Measurements from ENCODE around the gene TBC1D2B.

TBC1D2B gene

DNA sequence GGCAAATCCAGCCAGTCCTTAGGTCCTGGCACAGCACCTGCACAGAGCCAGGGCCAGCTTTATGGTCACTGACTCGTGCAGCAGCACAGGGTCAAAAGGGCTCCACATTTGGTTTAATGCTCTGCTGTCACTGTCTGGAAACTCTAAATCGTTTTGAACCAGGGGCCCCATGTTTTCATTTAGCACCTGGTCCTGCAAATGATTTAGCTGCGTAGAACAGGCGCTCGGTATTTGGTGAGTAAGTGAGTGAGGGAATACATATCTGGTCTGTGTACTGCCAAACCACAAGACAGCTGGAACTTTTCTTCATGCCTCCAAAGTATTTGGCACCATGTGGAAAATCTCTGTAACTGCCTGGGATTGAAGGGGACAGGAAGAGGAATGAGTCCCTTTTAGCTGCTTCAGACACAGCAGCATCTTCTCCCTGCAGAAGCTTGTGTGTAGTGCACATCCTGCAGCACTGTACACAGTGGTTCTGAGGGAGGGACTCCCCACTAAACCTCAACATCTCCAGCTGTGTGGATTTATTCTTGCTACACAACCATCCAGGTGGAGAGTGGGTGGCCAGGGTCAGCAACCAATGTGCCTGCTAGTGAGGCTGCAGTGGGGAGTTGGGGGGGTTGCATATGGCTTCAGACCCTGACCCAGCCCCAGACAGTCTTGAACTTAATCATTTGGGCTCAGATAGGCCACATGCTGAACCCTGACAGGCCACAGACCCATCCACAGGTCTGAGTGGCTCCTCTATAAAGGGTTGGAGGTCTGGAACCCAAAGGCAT, 15.9 kb upstream of the TBC1D2B start:
- no peaks in the 10 kb centered on the region for H3K36me3 Mint-ChIP-seq (ENCODE audit: low read depth)
- TF ChIP-seq, protein P1, sequence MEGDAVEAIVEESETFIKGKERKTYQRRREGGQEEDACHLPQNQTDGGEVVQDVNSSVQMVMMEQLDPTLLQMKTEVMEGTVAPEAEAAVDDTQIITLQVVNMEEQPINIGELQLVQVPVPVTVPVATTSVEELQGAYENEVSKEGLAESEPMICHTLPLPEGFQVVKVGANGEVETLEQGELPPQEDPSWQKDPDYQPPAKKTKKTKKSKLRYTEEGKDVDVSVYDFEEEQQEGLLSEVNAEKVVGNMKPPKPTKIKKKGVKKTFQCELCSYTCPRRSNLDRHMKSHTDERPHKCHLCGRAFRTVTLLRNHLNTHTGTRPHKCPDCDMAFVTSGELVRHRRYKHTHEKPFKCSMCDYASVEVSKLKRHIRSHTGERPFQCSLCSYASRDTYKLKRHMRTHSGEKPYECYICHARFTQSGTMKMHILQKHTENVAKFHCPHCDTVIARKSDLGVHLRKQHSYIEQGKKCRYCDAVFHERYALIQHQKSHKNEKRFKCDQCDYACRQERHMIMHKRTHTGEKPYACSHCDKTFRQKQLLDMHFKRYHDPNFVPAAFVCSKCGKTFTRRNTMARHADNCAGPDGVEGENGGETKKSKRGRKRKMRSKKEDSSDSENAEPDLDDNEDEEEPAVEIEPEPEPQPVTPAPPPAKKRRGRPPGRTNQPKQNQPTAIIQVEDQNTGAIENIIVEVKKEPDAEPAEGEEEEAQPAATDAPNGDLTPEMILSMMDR (IDR thresholded peaks at IDR 0.05; ENCODE audit: unreplicated experiment in 3 of 3): no peak
- H3K27me3 Mint-ChIP-seq (ENCODE audit: low read depth): no peaks in the 10 kb centered on the region

DNA sequence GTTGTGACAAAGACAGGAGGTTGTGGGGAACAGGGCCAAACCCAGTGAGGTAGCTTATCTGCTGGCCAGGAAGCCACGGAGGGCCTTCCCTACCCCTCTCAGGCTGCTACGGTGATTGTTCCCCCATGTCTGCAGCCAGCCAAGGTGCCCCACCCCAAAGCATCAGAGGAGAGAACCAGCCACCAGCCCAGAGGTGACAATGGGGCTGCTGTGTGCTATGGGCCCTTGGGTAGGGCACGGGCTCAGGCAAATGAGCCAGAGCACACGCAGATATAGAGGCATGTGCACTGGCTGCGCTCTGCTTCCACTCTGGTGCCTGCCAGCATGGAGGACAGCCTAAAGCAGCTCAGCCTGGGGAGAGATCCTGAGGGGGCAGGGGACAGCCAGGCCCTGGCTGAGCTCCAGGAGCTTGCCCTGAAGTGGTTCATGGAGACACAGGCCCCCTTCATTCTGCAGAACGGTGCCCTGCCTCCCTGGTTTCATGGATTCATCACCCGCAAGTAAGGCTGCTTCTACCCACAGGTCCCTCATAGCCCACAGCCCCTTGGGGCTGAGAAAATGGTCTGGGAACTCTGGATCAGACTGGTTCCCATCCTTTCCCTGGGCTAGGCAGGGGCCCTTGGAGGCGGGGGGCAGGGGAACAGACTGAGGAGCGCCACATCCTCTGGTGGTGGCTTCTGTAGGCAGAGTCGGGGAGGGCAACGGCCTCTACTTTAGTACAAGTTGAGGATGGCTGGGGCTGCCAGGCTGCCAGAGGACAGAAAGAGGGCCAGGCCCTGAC, 14.9 kb upstream of the TBC1D2B start, which contains the start of gene SH2D7:
Gene SH2D7, plus strand, starts transcription at position 301 of the 781 bp plus-strand sequence. Its CDS starts 24 bp downstream, at position 325.
- Mint-ChIP-seq H3K27me3 (ENCODE audit: low read depth) (peaks cover 3% of the 10 kb centered on the region), H3K4me1 (peaks cover 26% of the 10 kb centered on the region), H3K9me3 (no peaks in the 10 kb centered on the region), H3K36me3 (ENCODE audit: low read depth) (no peaks in the 10 kb centered on the region), H3K4me3 (no peak within 1 kb of the TSS), H3K27ac (peak within 1 kb of the TSS in 2 of 3 experiments; percentile 49 to 50)
- TF ChIP-seq, protein P1 (IDR thresholded peaks at IDR 0.05; ENCODE audit: unreplicated experiment in 3 of 3): no peak

More for the DNA sequence above, 15.9 kb upstream of the TBC1D2B start:
- Mint-ChIP-seq H3K27ac (peak overlapping the region in 2 of 3 experiments; percentile 49 to 50), H3K4me1 (peaks cover 26% of the 10 kb centered on the region), H3K9me3 (no peaks in the 10 kb centered on the region), H3K4me3 (no peak overlapping the region)

DNA sequence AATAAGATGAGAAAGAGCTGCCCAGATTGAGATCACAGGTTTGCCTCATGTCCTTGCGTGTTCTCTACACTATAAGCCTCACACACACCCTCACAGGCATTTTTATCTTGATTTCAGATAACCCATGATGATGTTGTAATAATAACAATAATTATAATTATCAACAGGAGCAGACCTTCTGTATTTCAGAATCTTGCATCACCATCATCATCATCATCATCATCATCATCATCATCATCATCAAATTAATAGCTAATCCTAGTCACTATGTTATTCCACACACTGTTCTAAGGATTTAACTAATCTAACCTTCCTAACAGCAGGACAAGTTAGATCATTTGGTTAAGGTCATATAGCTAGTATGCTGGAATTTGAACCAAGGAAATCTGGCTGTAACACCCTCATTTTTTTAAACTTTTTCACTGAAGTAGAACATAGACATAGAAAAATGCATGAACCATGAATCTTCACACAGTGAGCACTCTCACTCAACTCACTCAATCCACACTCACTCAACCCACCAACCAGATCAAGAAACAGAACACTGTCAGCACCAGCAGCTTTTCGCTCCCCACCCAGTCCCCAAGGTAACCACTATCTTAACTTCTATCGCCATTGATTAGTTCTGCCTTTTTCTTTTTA, 13.0 kb upstream of the TBC1D2B start:
- Mint-ChIP-seq H3K4me1 (peaks cover 26% of the 10 kb centered on the region), H3K27me3 (ENCODE audit: low read depth) (peaks cover 3% of the 10 kb centered on the region), H3K36me3 (ENCODE audit: low read depth) (no peaks in the 10 kb centered on the region), H3K9me3 (no peaks in the 10 kb centered on the region), H3K27ac (no peak overlapping the region), H3K4me3 (no peak overlapping the region)
- TF ChIP-seq, protein P1 (IDR thresholded peaks at IDR 0.05; ENCODE audit: unreplicated experiment in 3 of 3): no peak

DNA sequence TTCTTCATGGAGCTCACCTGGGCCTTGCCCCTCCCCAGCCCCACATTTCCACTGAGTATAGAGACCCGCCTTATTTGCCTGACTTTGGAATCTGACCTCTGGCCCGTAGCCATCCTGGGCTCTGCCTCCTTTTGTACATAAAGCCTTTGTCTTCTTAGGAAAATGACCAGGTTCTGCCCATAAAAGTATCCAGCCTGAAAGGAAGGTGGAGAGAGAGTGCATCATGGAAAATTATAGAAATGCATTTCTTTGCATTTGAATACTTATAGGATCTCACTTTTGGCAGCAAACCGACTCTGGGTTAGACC, 11.2 kb upstream of the TBC1D2B start:
- H3K4me3 Mint-ChIP-seq: no peak overlapping the region
- H3K4me1 Mint-ChIP-seq: peaks cover 31% of the 10 kb centered on the region
- H3K9me3 Mint-ChIP-seq: no peaks in the 10 kb centered on the region
- peaks cover 8% of the 10 kb centered on the region for H3K27me3 Mint-ChIP-seq (ENCODE audit: low read depth)
- TF ChIP-seq, protein P1 (IDR thresholded peaks at IDR 0.05; ENCODE audit: unreplicated experiment in 3 of 3): no peak
- H3K36me3 Mint-ChIP-seq (ENCODE audit: low read depth): no peaks in the 10 kb centered on the region
- H3K27ac Mint-ChIP-seq: no peak overlapping the region

DNA sequence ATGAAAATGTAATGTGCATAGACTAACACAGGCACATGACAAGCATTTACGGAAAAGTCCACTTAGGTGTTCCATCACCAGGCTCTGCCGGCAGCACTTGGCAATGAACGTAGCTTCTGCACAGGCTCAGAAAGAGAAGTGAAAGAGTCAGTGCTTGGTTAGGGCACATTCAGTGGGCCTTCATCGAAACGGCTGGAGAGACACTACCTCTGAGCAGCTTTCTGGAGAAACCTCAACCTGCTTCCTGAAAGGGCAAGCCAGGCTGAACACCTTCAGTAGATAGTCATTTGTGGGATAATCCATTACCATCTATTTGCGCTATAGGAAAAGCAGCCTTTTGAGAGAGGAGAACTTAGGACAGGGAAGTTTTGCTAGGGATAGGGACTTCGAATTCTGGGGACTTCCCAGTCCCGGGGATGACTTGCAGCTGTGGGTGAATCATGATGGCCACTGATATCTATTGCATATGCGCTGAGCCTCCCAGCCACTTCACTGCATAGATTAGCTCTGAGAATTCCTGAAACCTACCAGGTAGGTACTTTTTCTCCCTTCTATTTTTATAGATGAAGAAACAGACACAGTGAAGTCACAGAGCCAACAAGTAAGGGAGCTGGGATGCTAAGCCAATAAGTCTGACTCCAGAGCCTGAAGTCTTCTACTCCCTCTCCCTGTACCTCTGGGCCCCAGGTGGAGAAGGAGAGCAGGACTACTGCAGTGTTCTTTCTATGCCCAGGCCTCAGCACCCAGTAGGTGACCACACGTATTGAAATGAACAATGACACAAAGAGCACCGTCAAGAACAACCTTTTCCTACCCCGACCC, 10.7 kb upstream of the TBC1D2B start:
- no peak overlapping the region for H3K4me3 Mint-ChIP-seq
- no peaks in the 10 kb centered on the region for H3K9me3 Mint-ChIP-seq
- H3K36me3 Mint-ChIP-seq (ENCODE audit: low read depth): no peaks in the 10 kb centered on the region
- H3K27me3 Mint-ChIP-seq (ENCODE audit: low read depth): peaks cover 10% of the 10 kb centered on the region
- peaks cover 25% of the 10 kb centered on the region for H3K4me1 Mint-ChIP-seq
- TF ChIP-seq, protein P1 (IDR thresholded peaks at IDR 0.05; ENCODE audit: unreplicated experiment in 3 of 3): no peak
- H3K27ac Mint-ChIP-seq: no peak overlapping the region
